ENCODE data around the gene AIG1.

AIG1 gene

DNA sequence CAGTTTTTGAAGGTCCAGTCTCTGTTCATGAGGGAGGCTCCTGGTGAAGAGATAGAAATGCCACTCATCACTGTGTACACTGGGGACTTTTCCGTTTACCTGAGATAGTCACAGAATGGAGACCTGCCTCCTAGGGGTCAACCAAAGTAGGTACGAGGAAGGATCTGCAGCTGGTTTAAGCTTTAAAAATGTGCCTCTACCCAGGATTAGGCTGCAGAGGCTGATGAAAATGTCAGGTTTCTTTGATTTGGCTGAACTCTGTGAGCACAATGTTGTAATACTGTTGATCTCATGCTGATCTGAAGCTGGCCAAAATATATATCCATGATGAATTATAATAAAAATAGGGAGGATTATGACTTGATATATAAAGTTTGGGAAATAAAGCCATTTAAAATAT lies 207.1 kb downstream of the AIG1 start:
- Mint-ChIP-seq H3K36me3 (ENCODE audit: low read depth) (no peaks in the 10 kb centered on the region), H3K4me1 (ENCODE audit: low read depth) (no peaks in the 10 kb centered on the region), H3K27ac (no peak overlapping the region), H3K9me3 (no peaks in the 10 kb centered on the region), H3K4me3 (no peak overlapping the region), H3K27me3 (no peaks in the 10 kb centered on the region)
- intact Hi-C loops (cut with micrococcal nuclease): no loop called here

DNA sequence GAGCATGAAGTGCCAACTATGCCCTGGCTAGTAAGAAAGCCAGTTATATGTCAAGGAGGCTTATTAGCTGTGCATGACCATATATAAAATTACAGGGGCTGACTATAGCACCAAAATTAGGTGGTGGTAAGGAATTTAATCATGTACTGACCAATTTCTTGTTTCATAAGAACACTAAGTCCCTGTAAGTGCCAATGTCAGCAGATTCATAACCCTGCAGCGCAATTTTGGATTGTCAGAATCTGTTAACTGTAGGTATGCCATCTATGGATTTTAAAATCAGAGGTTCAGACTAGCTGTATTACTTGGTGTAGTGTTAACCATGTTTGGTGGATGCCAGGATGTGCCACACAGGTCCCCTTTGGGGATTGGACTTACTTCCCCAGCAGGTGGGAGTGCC lies 207.8 kb downstream of the AIG1 start:
- intact Hi-C loops (cut with micrococcal nuclease): no loop called here
- no peaks in the 10 kb centered on the region for H3K27me3 Mint-ChIP-seq
- H3K4me1 Mint-ChIP-seq (ENCODE audit: low read depth): no peaks in the 10 kb centered on the region
- H3K27ac Mint-ChIP-seq: no peak overlapping the region
- H3K4me3 Mint-ChIP-seq: no peak overlapping the region
- H3K9me3 Mint-ChIP-seq: peaks cover 5% of the 10 kb centered on the region
- H3K36me3 Mint-ChIP-seq (ENCODE audit: low read depth): no peaks in the 10 kb centered on the region

DNA sequence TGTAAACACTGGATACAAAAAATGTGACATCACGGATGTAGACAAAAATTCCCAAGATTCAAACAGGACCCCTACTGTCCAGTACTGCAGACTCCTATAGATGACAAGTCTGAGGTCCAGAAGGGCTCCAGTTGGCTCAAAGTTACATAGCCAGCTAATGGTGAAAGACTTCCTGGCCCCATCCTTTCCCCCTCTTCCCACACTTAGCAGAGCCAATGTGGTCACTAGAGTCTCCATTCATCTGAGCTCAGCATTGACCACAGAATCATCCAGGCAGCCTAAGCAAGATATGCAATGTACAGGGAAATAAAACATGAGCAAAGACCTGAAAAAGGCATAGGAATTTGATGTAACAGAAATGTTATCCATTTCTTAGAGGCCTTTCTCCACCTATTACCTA lies 209.3 kb downstream of the AIG1 start:
- Mint-ChIP-seq H3K4me3 (no peak overlapping the region), H3K9me3 (peaks cover 15% of the 10 kb centered on the region), H3K4me1 (ENCODE audit: low read depth) (peaks cover 4% of the 10 kb centered on the region), H3K27ac (no peak overlapping the region), H3K27me3 (no peaks in the 10 kb centered on the region), H3K36me3 (ENCODE audit: low read depth) (no peaks in the 10 kb centered on the region)
- intact Hi-C loops (cut with micrococcal nuclease): no loop called here

DNA sequence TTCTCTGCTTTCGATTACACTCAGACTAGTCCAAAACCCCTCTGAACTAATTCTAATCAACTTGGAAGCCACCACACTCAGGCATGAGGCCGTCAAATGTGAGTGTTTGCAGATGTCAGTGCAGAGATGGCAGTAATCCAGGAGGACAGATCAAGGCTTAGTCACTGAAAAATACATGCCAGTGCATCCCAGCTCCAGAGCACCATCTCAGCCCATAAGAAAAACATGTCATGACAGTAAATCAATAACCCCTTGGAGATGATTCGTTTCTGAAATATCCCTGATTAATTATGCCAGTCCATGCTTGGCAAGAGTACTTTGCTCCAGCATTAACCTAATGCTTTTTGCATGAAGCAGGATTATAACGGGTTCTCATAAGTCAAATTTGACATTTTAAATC lies 210.3 kb downstream of the AIG1 start:
- Mint-ChIP-seq H3K4me1 (ENCODE audit: low read depth) (peaks cover 11% of the 10 kb centered on the region), H3K9me3 (peaks cover 15% of the 10 kb centered on the region), H3K36me3 (ENCODE audit: low read depth) (no peaks in the 10 kb centered on the region), H3K27ac (no peak overlapping the region), H3K4me3 (no peak overlapping the region), H3K27me3 (no peaks in the 10 kb centered on the region)
- intact Hi-C loops (cut with micrococcal nuclease): no loop called here

DNA sequence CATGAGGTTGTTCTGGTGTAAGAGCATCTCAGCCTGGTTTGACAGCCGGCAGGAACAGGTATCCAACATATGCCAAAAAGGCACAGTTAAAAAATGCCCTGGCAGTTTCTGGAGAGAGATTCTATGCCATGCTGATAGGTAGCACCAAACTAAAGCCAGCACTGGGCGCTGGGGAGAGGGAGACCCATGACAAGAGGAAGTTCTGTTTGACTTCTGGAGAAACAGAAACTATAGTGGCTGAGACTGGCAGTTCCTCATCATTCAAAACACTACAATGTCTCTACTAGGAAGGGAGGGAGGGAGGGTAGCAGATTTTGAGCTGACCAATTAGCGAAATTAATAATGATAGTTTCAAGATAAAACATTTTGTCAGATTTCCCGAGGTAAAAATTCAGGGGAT lies 215.7 kb downstream of the AIG1 start:
- H3K9me3 Mint-ChIP-seq: peaks cover 15% of the 10 kb centered on the region
- no peak overlapping the region for H3K4me3 Mint-ChIP-seq
- intact Hi-C loops (cut with micrococcal nuclease): no loop called here
- H3K4me1 Mint-ChIP-seq (ENCODE audit: low read depth): peaks cover 25% of the 10 kb centered on the region
- H3K36me3 Mint-ChIP-seq (ENCODE audit: low read depth): no peaks in the 10 kb centered on the region
- H3K27ac Mint-ChIP-seq: peak overlapping the region; percentile 2
- H3K27me3 Mint-ChIP-seq: no peaks in the 10 kb centered on the region

DNA sequence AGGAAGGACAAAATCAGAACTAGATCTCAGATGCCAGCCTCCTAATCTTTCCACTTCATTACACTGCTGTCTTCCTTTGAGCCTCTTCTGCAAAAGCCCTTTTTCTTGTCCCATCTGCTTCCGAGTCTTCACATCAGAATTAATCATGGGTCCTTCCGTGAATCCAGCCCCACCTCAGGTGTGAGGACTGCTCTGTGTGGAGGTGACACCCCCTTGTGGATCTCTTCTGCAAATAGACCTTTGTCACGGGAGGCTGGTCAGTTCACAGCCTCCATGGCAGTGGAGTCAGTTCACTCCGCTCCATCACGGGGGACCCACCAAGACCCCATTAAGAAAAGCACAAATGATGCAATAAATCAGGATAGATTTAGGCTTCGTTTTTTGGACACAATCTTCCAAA lies 218.7 kb downstream of the AIG1 start:
- Mint-ChIP-seq H3K27me3 (no peaks in the 10 kb centered on the region), H3K4me3 (no peak overlapping the region), H3K27ac (no peak overlapping the region), H3K9me3 (peaks cover under 1% of the 10 kb centered on the region), H3K4me1 (ENCODE audit: low read depth) (peaks cover 25% of the 10 kb centered on the region), H3K36me3 (ENCODE audit: low read depth) (no peaks in the 10 kb centered on the region)
- intact Hi-C loops (cut with micrococcal nuclease): no loop called here

DNA sequence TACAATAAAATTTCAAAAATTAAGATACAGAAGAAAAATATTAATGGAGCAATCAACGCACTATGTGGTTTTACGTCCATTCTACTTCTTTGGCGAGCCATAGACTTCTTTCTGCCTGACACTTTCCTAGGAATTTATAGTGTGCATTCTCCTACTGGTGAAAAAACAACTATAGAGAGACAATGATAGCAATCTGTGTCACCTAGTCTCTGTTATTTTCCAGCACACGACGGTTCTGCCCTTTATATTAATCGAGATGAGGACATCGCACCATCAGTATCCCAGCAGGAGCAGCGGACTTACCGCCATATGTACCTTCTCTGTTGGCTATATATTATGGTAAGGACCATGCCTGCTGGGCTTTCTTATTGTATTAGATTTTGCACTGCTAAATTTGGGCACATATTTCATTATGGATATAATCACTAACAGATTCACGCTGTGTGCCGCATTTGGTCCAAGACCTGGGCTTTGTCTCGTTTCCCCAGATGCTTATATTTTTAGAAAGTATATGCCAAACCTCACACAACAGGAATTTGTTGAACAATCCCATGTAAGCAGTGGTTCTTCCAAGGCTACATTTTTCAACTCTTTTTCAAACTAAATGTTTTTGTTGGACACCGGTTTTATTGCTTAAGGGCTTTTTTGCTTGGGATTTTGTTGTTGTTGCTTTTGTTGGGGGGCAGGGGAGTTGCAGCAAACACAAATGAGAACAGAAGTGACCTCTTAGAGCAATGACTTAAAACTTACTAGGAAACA lies 223.4 kb downstream of the AIG1 start:
- intact Hi-C loops (cut with micrococcal nuclease): no loop called here
- Mint-ChIP-seq H3K27me3 (no peaks in the 10 kb centered on the region), H3K4me3 (no peak overlapping the region)

DNA sequence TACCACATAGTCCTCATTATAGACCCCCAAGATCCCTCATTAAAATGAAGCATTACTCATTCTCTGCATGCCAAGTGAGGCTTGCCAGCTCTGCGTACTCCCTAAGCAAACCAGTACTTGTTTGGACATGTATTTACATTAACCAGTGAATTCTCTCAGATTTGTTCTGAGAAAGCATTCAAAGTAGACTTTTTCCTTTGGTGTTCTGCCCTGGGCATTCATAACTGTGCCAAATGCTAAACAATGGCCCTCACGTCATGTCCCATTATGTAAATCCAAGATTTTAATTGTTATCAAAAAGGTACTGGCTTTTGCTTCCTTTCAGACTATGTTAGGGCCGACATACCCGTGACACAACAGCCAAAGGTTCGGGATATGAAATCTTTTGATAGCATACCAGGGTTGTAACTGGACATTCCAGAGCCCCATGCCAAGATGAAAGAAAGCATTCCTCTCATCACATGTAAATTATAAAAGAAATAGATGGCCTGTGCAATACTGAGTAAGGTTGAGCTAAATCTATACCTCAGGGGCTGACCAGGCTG lies 225.6 kb downstream of the AIG1 start:
- Mint-ChIP-seq H3K36me3 (ENCODE audit: low read depth) (peaks cover 7% of the 10 kb centered on the region), H3K4me1 (ENCODE audit: low read depth) (peaks cover 7% of the 10 kb centered on the region), H3K9me3 (no peaks in the 10 kb centered on the region), H3K27me3 (no peaks in the 10 kb centered on the region), H3K27ac (no peak overlapping the region), H3K4me3 (no peak overlapping the region)
- intact Hi-C loops (cut with micrococcal nuclease): no loop called here

More for the DNA sequence above, 223.4 kb downstream of the AIG1 start:
- Mint-ChIP-seq H3K36me3 (ENCODE audit: low read depth) (peaks cover 7% of the 10 kb centered on the region), H3K4me1 (ENCODE audit: low read depth) (peaks cover 7% of the 10 kb centered on the region), H3K9me3 (no peaks in the 10 kb centered on the region), H3K27ac (no peak overlapping the region)

DNA sequence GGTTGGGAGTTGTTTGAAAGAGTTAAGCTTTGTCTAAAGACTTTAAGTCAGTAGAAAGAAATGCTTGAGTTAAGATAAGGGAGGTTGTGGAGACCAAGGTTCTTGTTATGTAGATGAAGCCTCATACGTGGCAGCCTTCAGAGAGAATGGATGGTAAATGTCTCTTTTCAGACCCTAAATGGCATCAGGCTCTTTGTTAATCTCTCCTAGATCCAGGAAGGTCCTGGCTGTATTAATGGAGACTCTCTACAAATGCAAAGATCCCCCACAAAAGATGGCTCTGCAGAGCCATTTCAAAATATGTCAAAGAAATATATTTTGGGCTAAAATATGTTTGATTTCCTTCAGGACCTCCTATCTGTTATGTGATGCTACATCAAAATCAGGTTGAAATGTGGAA lies 228.2 kb downstream of the AIG1 start:
- H3K4me1 Mint-ChIP-seq (ENCODE audit: low read depth): peaks cover 7% of the 10 kb centered on the region
- H3K36me3 Mint-ChIP-seq (ENCODE audit: low read depth): peaks cover 7% of the 10 kb centered on the region
- H3K27ac Mint-ChIP-seq: no peak overlapping the region
- no peaks in the 10 kb centered on the region for H3K27me3 Mint-ChIP-seq
- H3K4me3 Mint-ChIP-seq: no peak overlapping the region
- no peaks in the 10 kb centered on the region for H3K9me3 Mint-ChIP-seq
- intact Hi-C loops (cut with micrococcal nuclease): no loop called here

DNA sequence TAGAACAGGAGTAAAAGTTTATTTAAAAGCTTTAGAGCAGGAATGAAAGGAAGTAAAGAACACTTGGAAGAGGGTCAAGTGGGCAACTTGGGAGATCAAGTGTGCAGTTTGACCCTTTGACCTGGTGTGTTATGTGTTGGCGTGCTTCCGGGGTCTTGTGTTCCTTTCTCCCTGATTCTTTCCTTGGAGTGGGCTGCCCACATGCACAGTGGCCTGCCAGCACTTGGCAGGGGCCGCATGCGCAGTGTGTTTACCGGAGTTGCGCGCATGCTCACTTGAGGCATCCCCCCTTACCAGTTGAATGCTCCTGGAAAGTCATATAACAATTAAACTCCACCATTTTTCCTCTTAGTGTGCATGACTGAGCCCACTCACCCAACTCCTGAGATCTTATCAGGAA lies 229.5 kb downstream of the AIG1 start:
- H3K4me3 Mint-ChIP-seq: no peak overlapping the region
- H3K27me3 Mint-ChIP-seq: no peaks in the 10 kb centered on the region
- peaks cover 7% of the 10 kb centered on the region for H3K36me3 Mint-ChIP-seq (ENCODE audit: low read depth)
- H3K4me1 Mint-ChIP-seq (ENCODE audit: low read depth): peaks cover 7% of the 10 kb centered on the region
- H3K9me3 Mint-ChIP-seq: no peaks in the 10 kb centered on the region
- intact Hi-C loops (cut with micrococcal nuclease): no loop called here
- H3K27ac Mint-ChIP-seq: no peak overlapping the region

DNA sequence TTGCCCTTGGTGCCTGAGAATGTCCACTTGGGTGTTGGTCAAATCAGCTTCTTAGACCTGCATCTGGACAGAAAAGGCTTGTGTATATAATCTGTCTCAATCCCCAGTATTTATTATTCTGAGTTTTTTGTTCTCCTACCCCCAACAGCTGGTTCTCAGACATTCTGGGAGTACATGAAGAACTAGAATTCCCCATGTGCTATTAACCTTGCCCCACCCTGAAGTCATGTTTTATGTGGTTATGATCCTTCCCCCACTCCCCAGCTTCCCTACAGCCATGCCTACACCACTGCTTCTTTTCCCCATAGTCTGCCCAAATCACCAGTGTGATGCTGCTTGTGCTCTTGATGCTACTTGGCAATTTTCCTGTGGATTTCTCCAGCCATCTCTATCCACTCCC lies 232.8 kb downstream of the AIG1 start:
- Mint-ChIP-seq H3K4me3 (no peak overlapping the region), H3K36me3 (ENCODE audit: low read depth) (no peaks in the 10 kb centered on the region)

DNA sequence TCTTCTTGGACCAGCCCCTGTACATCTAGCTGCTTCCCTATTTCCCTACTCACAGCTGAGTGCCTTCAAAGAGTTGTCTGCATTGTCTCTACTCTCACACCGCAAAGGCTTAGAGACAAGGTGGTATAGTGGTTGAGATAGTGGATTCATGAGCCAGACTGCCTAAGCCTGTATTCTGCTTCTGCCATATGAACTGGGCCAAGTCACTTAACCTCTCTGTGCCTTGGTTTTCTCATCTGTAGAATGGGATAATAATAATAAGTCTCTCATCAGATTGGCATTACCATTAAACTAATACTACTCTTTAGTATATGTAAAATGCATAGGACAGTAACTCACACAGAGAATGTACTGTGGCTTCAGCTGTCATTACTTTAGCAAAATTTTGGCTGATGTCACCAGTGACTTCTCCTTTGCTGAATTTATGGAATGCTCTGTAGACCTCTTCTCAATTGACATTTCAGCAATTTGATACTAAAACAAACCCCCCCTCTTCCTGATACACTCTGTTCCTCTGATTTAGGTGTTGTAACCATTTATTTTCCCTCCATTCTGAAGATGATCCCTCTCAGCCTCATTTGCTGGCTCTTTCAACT lies 233.7 kb downstream of the AIG1 start:
- intact Hi-C loops (cut with micrococcal nuclease): no loop called here
- no peak overlapping the region for H3K27ac Mint-ChIP-seq
- H3K9me3 Mint-ChIP-seq: no peaks in the 10 kb centered on the region
- H3K4me3 Mint-ChIP-seq: no peak overlapping the region
- no peaks in the 10 kb centered on the region for H3K4me1 Mint-ChIP-seq (ENCODE audit: low read depth)
- no peaks in the 10 kb centered on the region for H3K27me3 Mint-ChIP-seq
- H3K36me3 Mint-ChIP-seq (ENCODE audit: low read depth): no peaks in the 10 kb centered on the region

More for the DNA sequence above, 232.8 kb downstream of the AIG1 start:
- intact Hi-C loops (cut with micrococcal nuclease): no loop called here
- H3K9me3 Mint-ChIP-seq: no peaks in the 10 kb centered on the region
- H3K27me3 Mint-ChIP-seq: no peaks in the 10 kb centered on the region
- no peaks in the 10 kb centered on the region for H3K4me1 Mint-ChIP-seq (ENCODE audit: low read depth)
- no peak overlapping the region for H3K27ac Mint-ChIP-seq

DNA sequence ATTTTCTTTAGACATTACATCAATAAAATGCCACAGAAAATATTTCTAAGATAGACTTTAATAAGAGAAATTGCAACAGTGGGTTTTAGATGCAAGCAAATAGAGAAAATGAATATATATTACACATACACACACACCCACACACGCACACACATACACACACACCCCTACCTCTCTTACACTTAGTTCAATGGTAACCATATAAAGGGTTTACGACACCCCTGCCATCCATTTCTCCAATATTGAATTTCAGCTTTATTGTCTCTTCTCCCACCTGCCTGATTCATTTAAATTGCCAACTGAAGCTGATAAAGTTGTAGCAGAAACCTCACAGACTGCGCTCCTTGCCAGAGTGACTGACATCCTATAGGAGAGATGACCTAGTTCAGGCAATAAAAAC lies 235.2 kb downstream of the AIG1 start:
- intact Hi-C loops (cut with micrococcal nuclease): no loop called here
- H3K27ac Mint-ChIP-seq: no peak overlapping the region
- H3K4me1 Mint-ChIP-seq (ENCODE audit: low read depth): no peaks in the 10 kb centered on the region
- no peak overlapping the region for H3K4me3 Mint-ChIP-seq
- H3K36me3 Mint-ChIP-seq (ENCODE audit: low read depth): no peaks in the 10 kb centered on the region
- no peaks in the 10 kb centered on the region for H3K27me3 Mint-ChIP-seq
- no peaks in the 10 kb centered on the region for H3K9me3 Mint-ChIP-seq

DNA sequence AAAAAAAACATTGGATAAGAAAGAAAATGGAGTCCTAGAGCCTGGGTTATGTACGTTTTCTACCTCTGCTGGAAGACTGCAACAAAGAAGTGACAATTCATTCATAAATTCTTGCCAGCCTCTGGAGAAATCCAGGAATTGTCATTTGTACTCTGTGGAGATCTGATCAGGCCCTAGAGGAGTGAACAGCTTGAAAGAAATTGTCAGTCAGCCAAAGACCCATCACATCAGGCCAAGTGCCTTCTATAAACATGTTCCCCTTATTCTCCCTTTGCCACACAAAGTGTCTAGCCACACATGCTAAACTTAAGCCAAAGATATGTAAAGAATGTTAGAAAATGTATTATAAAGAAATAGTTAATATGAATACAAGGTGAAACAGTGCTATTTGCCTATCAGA lies 237.4 kb downstream of the AIG1 start:
- no peak overlapping the region for H3K27ac Mint-ChIP-seq
- H3K36me3 Mint-ChIP-seq (ENCODE audit: low read depth): no peaks in the 10 kb centered on the region
- intact Hi-C loops (cut with micrococcal nuclease): no loop called here
- H3K9me3 Mint-ChIP-seq: no peaks in the 10 kb centered on the region
- no peaks in the 10 kb centered on the region for H3K4me1 Mint-ChIP-seq (ENCODE audit: low read depth)
- no peak overlapping the region for H3K4me3 Mint-ChIP-seq
- H3K27me3 Mint-ChIP-seq: no peaks in the 10 kb centered on the region
